HUES48 (cell line): ENCODE data around the gene ARG1.

Source experiments
- H3K27ac ChIP-seq: one replicate; pipeline ENCODE4 v1.7.0; 2013; ENCODE audit warnings: low read depth, low read length, inconsistent platforms
- H3K27me3 ChIP-seq: 2 replicates; pipeline ENCODE4 v1.6.1; 2013; ENCODE audit warnings: mild to moderate bottlenecking, low read length; ENCODE audit not compliant: control insufficient read depth, insufficient read depth
- H3K36me3 ChIP-seq: 2 replicates; pipeline ENCODE4 v1.6.1; 2013; ENCODE audit warnings: low read length; ENCODE audit not compliant: control insufficient read depth, insufficient read depth
- H3K4me1 ChIP-seq: 2 replicates; pipeline ENCODE4 v1.6.1; 2013; ENCODE audit warnings: mild to moderate bottlenecking, low read length; ENCODE audit not compliant: control insufficient read depth, insufficient read depth
- H3K4me3 ChIP-seq: 2 replicates; pipeline ENCODE4 v1.5.1; 2013; ENCODE audit warnings: mild to moderate bottlenecking, low read depth, low read length
- H3K9ac ChIP-seq: 2 replicates; pipeline ENCODE4 v1.6.1; 2013; ENCODE audit warnings: mild to moderate bottlenecking, low read depth, low read length, moderate library complexity
- H3K9me3 ChIP-seq: 2 replicates; pipeline ENCODE4 v1.6.1; 2013; ENCODE audit warnings: low read length; ENCODE audit not compliant: control insufficient read depth, insufficient read depth

Gene ARG1

GRCh38 chr6:131628726-131629125, 55.7 kb downstream of the ARG1 start:
- H3K4me3 ChIP-seq: peak overlapping the region; percentile 15; the same call in 1 of the 2 replicates
- H3K27ac ChIP-seq: no peak overlapping the region
- peaks cover 17% of the 10 kb centered on the region for H3K36me3 ChIP-seq
- no peaks in the 10 kb centered on the region for H3K9me3 ChIP-seq
- no peaks in the 10 kb centered on the region for H3K27me3 ChIP-seq
- H3K4me1 ChIP-seq: peaks cover 7% of the 10 kb centered on the region
- no peak overlapping the region for H3K9ac ChIP-seq

- no peak overlapping the region for H3K27ac ChIP-seq
- peaks cover 7% of the 10 kb centered on the region for H3K4me1 ChIP-seq
- peaks cover 7% of the 10 kb centered on the region for H3K36me3 ChIP-seq
- no peak overlapping the region for H3K9ac ChIP-seq
- H3K27me3 ChIP-seq: no peaks in the 10 kb centered on the region
- H3K4me3 ChIP-seq: no peak overlapping the region
- H3K9me3 ChIP-seq: no peaks in the 10 kb centered on the region
Observed at GRCh38 chr6:131629651-131630050, 56.6 kb downstream of the ARG1 start.

GRCh38 chr6:131631625-131632289, 58.7 kb downstream of the ARG1 start:
- no peak overlapping the region for H3K27ac ChIP-seq

More at GRCh38 chr6:131631625-131632289, 58.7 kb downstream of the ARG1 start:
- Histone ChIP-seq H3K4me1 (peaks cover 7% of the 10 kb centered on the region), H3K27me3 (no peaks in the 10 kb centered on the region), H3K9ac (no peak overlapping the region), H3K9me3 (no peaks in the 10 kb centered on the region), H3K4me3 (no peak overlapping the region), H3K36me3 (no peaks in the 10 kb centered on the region)
